CD4-positive, alpha-beta T cell (primary cell): ENCODE results near the gene PARVB. TPM values are rescaled to one million over a fixed set of nuclear protein-coding genes. Genes with fewer than 3 reads are reported as not detected.
A peak's percentile ranks its signal among the peaks of the same experiment; 100 is the strongest.

Experiments used
- ATAC-seq: fragments of 200-7000 bp; cut with Tn5 transposase; one replicate; pipeline ENCODE4 v1.10.0; 2022; ENCODE audit warnings: mild to moderate bottlenecking; ENCODE audit not compliant: poor library complexity
- CTCF ChIA-PET: fragments of 350-600 bp; sonication (Branson Sonifier 250); formaldehyde crosslinking; loops from one replicate; lab custom pipeline; 2021; ENCODE audit warnings: antibody characterized with exemption, inconsistent platforms; lab: Charles Lee
- POLR2A ChIA-PET: fragments of 350-600 bp; sonication (Branson Sonifier 250); formaldehyde crosslinking; loops from one replicate; lab custom pipeline; 2021; ENCODE audit warnings: antibody characterized with exemption, inconsistent platforms; lab: Charles Lee
- DNase-seq, 14 experiments: peaks; one replicate each; pipeline ENCODE4 v3.0.0-alpha.2; 2013 to 2020; ENCODE audit warnings: mixed read lengths in 2 of 14
- H3K27ac ChIP-seq, 2 donors: one replicate each; pipeline versions ENCODE4 v1.5.1 to v1.7.0; 2013; ENCODE audit warnings: low read length in 2 of 2, low read depth in 1 of 2, mild to moderate bottlenecking in 1 of 2
- H3K27me3 ChIP-seq, 2 experiments: 1 replicate in 1 of 2; 2 replicates in 1 of 2; pipeline versions ENCODE4 v1.6.1 to v1.7.0; 2013; ENCODE audit warnings: low read length in 2 of 2, control low read depth in 1 of 2, mild to moderate bottlenecking in 1 of 2, moderate library complexity in 1 of 2; ENCODE audit not compliant: insufficient read depth in 2 of 2, control insufficient read depth in 1 of 2
- H3K36me3 ChIP-seq: one replicate; pipeline ENCODE4 v1.6.1; 2013; ENCODE audit warnings: low read length, control low read depth; ENCODE audit not compliant: insufficient read depth
- H3K4me1 ChIP-seq: one replicate; pipeline ENCODE4 v1.6.1; 2013; ENCODE audit warnings: low read length, control low read depth; ENCODE audit not compliant: insufficient read depth
- H3K4me3 ChIP-seq: one replicate; pipeline ENCODE4 v1.5.1; 2013; ENCODE audit warnings: mild to moderate bottlenecking, low read length, moderate library complexity
- H3K9me3 ChIP-seq, 2 experiments: 1 replicate in 1 of 2; 2 replicates in 1 of 2; pipeline versions ENCODE4 v1.6.1 to v1.7.0; 2013; ENCODE audit warnings: low read length in 2 of 2, mild to moderate bottlenecking in 2 of 2, control low read depth in 1 of 2, moderate library complexity in 1 of 2; ENCODE audit not compliant: control insufficient read depth in 1 of 2, insufficient read depth in 1 of 2
- H3K27ac Mint-ChIP-seq: one replicate; pipeline ENCODE4 v1.8.0; 2020; ENCODE audit warnings: mixed read lengths
- H3K27me3 Mint-ChIP-seq: one replicate; pipeline ENCODE4 v1.8.0; 2021; ENCODE audit warnings: mixed read lengths
- H3K36me3 Mint-ChIP-seq: one replicate; pipeline ENCODE4 v1.8.0; 2021; ENCODE audit warnings: low read depth, mixed read lengths
- H3K4me1 Mint-ChIP-seq: one replicate; pipeline ENCODE4 v1.8.0; 2021; ENCODE audit warnings: low read depth, mixed read lengths
- H3K4me3 Mint-ChIP-seq: one replicate; pipeline ENCODE4 v1.8.0; 2020; ENCODE audit warnings: mild to moderate bottlenecking, mixed read lengths
- H3K9me3 Mint-ChIP-seq: one replicate; pipeline ENCODE4 v1.8.0; 2020; ENCODE audit warnings: mixed read lengths
- intact Hi-C, 2 experiments: fragments of 100-400 bp; cut with DNase I in 1 of 2; cut with micrococcal nuclease in 1 of 2; formaldehyde crosslinking; loops; one replicate each; pipeline versions ENCODE4 v1.15.1 to v1.9.0; 2023 to 2025; cut with DNase I, micrococcal nuclease
- total RNA-seq, 174 experiments: library from RNA in 2 of 174; stranded (reverse) in 2 of 174; gene quantifications; one replicate each; pipeline ENCODE4 v1.2.3 and lab custom pipeline; 2021 to 2026
- TF ChIP-seq, protein P1 (sequence below): fragments of 200-600 bp; IDR thresholded peaks from one replicate; pipeline ENCODE4 v1.8.0; 2022; ENCODE audit warnings: antibody characterized with exemption, mild to moderate bottlenecking

PARVB gene
- total RNA-seq, 2 experiments from 2014 or later: 6.2 to 6.4 TPM

DNA sequence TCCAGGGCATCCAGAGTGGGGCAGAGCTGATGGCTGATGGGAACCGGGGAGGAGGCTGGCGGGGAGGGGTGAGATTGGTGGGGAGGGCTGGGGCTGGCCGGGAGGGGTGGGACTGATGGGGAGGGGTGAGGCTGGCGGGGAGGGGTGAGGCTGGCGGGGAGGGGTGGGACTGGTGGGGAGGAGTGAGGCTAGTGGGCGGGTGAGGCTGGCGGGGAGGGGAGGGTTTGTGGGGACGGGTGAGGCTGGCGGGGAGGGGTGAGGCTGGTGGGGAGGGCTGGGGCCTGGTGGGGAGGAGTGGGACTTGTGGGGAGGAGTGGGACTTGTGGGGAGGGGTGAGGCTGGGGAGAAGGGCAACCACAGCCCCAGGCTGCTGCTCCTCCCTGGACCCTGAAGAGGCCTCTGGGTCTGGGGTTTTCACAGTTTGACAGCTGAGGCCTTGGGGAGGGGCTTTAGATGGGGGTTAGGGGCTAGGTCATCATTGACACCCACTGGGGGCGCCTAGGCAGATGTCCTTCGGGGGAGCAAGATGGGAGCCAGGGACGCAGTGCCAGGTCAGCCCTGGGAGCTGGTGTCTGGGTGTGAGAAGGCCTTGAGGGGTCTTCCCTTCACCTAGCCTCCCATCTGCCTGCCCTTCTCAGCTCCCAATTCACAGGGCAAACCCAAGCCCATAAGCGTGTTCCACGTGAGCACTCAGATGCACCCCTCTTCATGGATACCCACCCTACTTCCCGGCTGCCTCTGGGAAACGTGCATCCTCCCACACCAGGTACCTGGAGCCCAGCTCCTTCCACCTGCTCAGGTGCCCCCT, 183.3 kb downstream of the PARVB start:
- ChIA-PET CTCF (no interaction called here), POLR2A (no interaction called here)
- Histone ChIP-seq H3K36me3 (peaks cover 27% of the 10 kb centered on the region), H3K4me1 (no peaks in the 10 kb centered on the region), H3K9me3 (peaks cover 0 to 6% of the 10 kb centered on the region in 2 experiments), H3K4me3 (no peak overlapping the region), H3K27me3 (no peaks in the 10 kb centered on the region), H3K27ac (no peak overlapping the region)
- intact Hi-C loops: no loop called here
- TF ChIP-seq, protein P1, sequence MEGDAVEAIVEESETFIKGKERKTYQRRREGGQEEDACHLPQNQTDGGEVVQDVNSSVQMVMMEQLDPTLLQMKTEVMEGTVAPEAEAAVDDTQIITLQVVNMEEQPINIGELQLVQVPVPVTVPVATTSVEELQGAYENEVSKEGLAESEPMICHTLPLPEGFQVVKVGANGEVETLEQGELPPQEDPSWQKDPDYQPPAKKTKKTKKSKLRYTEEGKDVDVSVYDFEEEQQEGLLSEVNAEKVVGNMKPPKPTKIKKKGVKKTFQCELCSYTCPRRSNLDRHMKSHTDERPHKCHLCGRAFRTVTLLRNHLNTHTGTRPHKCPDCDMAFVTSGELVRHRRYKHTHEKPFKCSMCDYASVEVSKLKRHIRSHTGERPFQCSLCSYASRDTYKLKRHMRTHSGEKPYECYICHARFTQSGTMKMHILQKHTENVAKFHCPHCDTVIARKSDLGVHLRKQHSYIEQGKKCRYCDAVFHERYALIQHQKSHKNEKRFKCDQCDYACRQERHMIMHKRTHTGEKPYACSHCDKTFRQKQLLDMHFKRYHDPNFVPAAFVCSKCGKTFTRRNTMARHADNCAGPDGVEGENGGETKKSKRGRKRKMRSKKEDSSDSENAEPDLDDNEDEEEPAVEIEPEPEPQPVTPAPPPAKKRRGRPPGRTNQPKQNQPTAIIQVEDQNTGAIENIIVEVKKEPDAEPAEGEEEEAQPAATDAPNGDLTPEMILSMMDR: no peak
- peak overlapping the region; percentile 2 for H3K27ac Mint-ChIP-seq
- peaks cover 6% of the 10 kb centered on the region for H3K9me3 Mint-ChIP-seq
- H3K27me3 Mint-ChIP-seq: no peaks in the 10 kb centered on the region
- no peaks in the 10 kb centered on the region for H3K4me1 Mint-ChIP-seq
- no peak overlapping the region for H3K4me3 Mint-ChIP-seq
- H3K36me3 Mint-ChIP-seq: peaks cover 57% of the 10 kb centered on the region
- ATAC-seq (no peak), DNase-seq (no peak)

DNA sequence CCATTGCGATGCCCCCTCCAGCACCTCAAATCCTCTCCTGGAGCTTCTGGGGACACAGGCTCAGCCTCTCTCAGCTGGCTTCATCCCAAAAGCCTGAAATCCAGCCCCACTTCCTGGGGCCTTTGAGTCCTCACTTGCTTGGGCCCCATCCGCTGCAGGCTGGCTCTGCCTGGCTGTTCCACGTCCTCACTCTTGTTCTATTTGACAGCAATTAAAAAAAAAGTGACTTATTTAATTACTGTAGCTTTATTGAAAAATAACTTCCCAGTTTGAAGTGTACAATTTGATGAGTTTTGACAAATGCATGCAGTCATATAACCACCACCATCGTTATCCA, 183.8 kb downstream of the PARVB start:
- Mint-ChIP-seq H3K4me1 (no peaks in the 10 kb centered on the region), H3K27ac (peak overlapping the region; percentile 2), H3K4me3 (no peak overlapping the region), H3K27me3 (no peaks in the 10 kb centered on the region), H3K36me3 (peaks cover 51% of the 10 kb centered on the region), H3K9me3 (peaks cover 6% of the 10 kb centered on the region)
- TF ChIP-seq, protein P1: no peak
- POLR2A ChIA-PET: no interaction called here
- intact Hi-C loops: no loop called here
- Histone ChIP-seq H3K27ac (no peak overlapping the region), H3K4me3 (no peak overlapping the region), H3K9me3 (peaks cover 0 to 6% of the 10 kb centered on the region in 2 experiments), H3K36me3 (peaks cover 22% of the 10 kb centered on the region), H3K4me1 (no peaks in the 10 kb centered on the region), H3K27me3 (no peaks in the 10 kb centered on the region)
- CTCF ChIA-PET: no interaction called here
- DNase-seq (no peak), ATAC-seq (no peak)

DNA sequence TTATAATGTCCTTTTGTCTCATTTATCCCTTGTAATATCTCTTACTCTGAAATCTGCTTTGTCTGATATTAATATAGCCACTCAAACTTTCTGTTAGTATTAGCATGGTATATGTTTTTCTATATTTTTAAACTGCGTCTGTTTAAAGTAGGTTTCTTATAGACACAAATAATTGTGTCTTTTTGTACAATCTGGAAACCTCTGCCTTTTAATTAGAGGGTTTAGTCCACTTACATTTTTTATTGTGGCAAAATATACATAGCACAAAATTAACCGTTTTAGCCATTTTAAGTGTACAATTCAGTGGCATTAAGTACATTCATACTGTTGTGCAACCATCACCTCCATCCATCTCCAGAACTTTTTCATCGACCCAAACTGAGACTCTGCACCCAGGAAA, 185.2 kb downstream of the PARVB start:
- peaks cover 6% of the 10 kb centered on the region for H3K9me3 Mint-ChIP-seq
- H3K27ac Mint-ChIP-seq: no peak overlapping the region
- intact Hi-C loops: no loop called here
- no peaks in the 10 kb centered on the region for H3K27me3 Mint-ChIP-seq
- POLR2A ChIA-PET: no interaction called here
- no peaks in the 10 kb centered on the region for H3K4me1 ChIP-seq
- no peak overlapping the region for H3K4me3 Mint-ChIP-seq
- no peak overlapping the region for H3K27ac ChIP-seq
- H3K9me3 ChIP-seq: peaks cover 0 to 10% of the 10 kb centered on the region in 2 experiments
- no peaks in the 10 kb centered on the region for H3K27me3 ChIP-seq
- DNase-seq (no peak), ATAC-seq (no peak)
- H3K36me3 ChIP-seq: peaks cover 12% of the 10 kb centered on the region
- H3K36me3 Mint-ChIP-seq: peaks cover 42% of the 10 kb centered on the region
- H3K4me3 ChIP-seq: no peak overlapping the region
- CTCF ChIA-PET: no interaction called here
- TF ChIP-seq, protein P1: no peak
- H3K4me1 Mint-ChIP-seq: no peaks in the 10 kb centered on the region
